ENCODE measurements around the gene TSC1. TPM values are rescaled to one million over a fixed set of nuclear protein-coding genes. Genes with fewer than 3 reads are reported as not detected.

Gene TSC1
- total and polyA plus RNA-seq, 8 donors, result 44.4 to 60.3 (median 49.3) TPM

GRCh38 chr9:132919614-132920268 is 24.7 kb downstream of the TSC1 start:
- intact Hi-C loops (cut with DNase I), result no loop called here
- ATAC-seq (no peak), DNase-seq (no peak)
- H3K9me3 ChIP-seq, result no peaks in the 10 kb centered on the region
- H3K27ac ChIP-seq, result no peak overlapping the region
- H3K27me3 ChIP-seq, result no peaks in the 10 kb centered on the region
- H3K4me1 ChIP-seq, result no peaks in the 10 kb centered on the region
- H3K36me3 ChIP-seq, result peaks cover 0 to 98% of the 10 kb centered on the region in 2 donors
- TF ChIP-seq CTCF (IDR thresholded peaks at IDR 0.05), result no peak
- H3K4me3 ChIP-seq, result no peak overlapping the region

GRCh38 chr9:132914924-132915323 is 29.5 kb downstream of the TSC1 start:
- Histone ChIP-seq H3K4me3 (no peak overlapping the region), H3K36me3 (peaks cover 6 to 92% of the 10 kb centered on the region in 2 donors), H3K27me3 (no peaks in the 10 kb centered on the region), H3K27ac (no peak overlapping the region), H3K9me3 (no peaks in the 10 kb centered on the region), H3K4me1 (no peaks in the 10 kb centered on the region)
- intact Hi-C loops (cut with DNase I), result no loop called here
- no peak for TF ChIP-seq CTCF (IDR thresholded peaks at IDR 0.05)
- ATAC-seq, result no peak
- DNase-seq, result no peak

- TF ChIP-seq CTCF (IDR thresholded peaks at IDR 0.05), result no peak
- DNase-seq (no peak), ATAC-seq (no peak)
- Histone ChIP-seq H3K4me3 (no peak overlapping the region), H3K27me3 (no peaks in the 10 kb centered on the region), H3K27ac (no peak overlapping the region), H3K4me1 (no peaks in the 10 kb centered on the region), H3K9me3 (no peaks in the 10 kb centered on the region), H3K36me3 (peaks cover 7 to 82% of the 10 kb centered on the region in 2 donors)
- intact Hi-C loops (cut with DNase I), result no loop called here
These were observed 32.3 kb downstream of the TSC1 start for GRCh38 chr9:132912131-132912530.

- DNase-seq (no peak), ATAC-seq (no peak)
- Histone ChIP-seq H3K27ac (no peak overlapping the region), H3K4me3 (no peak overlapping the region), H3K27me3 (no peaks in the 10 kb centered on the region), H3K9me3 (no peaks in the 10 kb centered on the region), H3K4me1 (no peaks in the 10 kb centered on the region), H3K36me3 (peaks cover 7 to 79% of the 10 kb centered on the region in 2 donors)
- intact Hi-C loops (cut with DNase I), result no loop called here
- no peak for TF ChIP-seq CTCF (IDR thresholded peaks at IDR 0.05)
These were observed 34.0 kb downstream of the TSC1 start for GRCh38 chr9:132910376-132910775.

- Histone ChIP-seq H3K36me3 (peaks cover 7 to 79% of the 10 kb centered on the region in 2 donors), H3K27ac (no peak overlapping the region)
These were observed 35.1 kb downstream of the TSC1 start for GRCh38 chr9:132909311-132909710.

More at GRCh38 chr9:132909311-132909710, 35.1 kb downstream of the TSC1 start:
- Histone ChIP-seq H3K4me1 (no peaks in the 10 kb centered on the region), H3K4me3 (no peak overlapping the region), H3K9me3 (no peaks in the 10 kb centered on the region), H3K27me3 (no peaks in the 10 kb centered on the region)
- TF ChIP-seq CTCF (IDR thresholded peaks at IDR 0.05), result no peak
- intact Hi-C loops (cut with DNase I), result no loop called here
- DNase-seq (no peak), ATAC-seq (no peak)
